ENCODE results near the gene HS6ST1. TPM values are rescaled to one million over a fixed set of nuclear protein-coding genes. Genes with fewer than 3 reads are reported as not detected.
"Not testable (repeated sequence)": the region's sequence is repeated elsewhere in the genome, so short reads cannot be mapped to it uniquely, and the experiment has no call there.

The HS6ST1 gene
- total RNA-seq, 2 donors from 2014 or later, result 19.3 to 22.9 TPM

DNA sequence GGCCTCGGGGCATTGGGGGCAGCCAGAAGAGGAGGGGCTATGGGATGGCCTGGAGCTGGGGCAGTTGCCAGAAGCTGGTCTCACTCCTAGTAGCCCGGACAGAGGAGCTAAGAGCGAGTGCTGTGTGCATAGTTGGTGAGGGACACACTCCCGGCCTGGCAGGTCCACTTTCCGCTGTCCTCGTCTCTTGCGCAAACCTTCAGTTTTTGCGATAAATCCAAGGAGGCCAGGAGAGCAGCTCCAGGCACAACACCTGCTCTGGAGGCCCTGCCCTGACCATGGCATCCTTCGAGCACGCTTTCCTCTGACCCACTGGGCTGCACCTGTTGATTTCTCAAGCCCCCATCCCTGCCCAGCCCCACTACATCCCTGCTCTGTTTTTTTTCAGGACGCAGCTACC, 51.0 kb downstream of the HS6ST1 start:
- H3K27ac ChIP-seq; H3K4me3 ChIP-seq; H3K27me3 ChIP-seq; H3K9ac ChIP-seq (ENCODE audit: low read depth in 2 of 2, low read length in 2 of 2); intact Hi-C loops (cut with DNase I); DNase-seq; H3K9me3 ChIP-seq; H3K36me3 ChIP-seq; H3K4me1 ChIP-seq: not testable (repeated sequence)

DNA sequence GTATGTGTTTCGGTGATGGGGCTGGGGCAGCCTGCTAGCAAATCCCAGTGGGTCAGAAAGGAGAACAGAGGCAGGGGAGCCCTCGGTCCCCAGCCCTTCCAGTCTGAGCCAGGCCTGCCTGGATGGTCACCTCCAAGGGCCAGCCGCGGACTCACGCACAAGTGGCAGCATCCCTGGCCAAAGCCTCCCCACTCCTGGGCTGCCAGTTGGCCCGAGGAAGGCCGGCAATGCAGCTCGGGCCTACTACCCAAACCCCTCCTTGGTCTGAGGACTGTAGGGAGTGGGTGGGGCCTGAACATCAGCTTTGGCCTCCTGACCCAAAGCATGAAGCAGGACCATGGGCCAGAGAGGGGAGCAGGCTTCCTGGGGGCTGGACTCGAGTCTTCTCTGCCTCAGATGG, 51.5 kb downstream of the HS6ST1 start:
- H3K36me3 ChIP-seq; H3K4me1 ChIP-seq; H3K9me3 ChIP-seq; H3K27ac ChIP-seq; H3K27me3 ChIP-seq; DNase-seq; H3K4me3 ChIP-seq; H3K9ac ChIP-seq (ENCODE audit: low read depth in 2 of 2, low read length in 2 of 2); intact Hi-C loops (cut with DNase I): not testable (repeated sequence)

- H3K27me3 ChIP-seq; intact Hi-C loops (cut with DNase I); H3K27ac ChIP-seq; H3K4me3 ChIP-seq; H3K9me3 ChIP-seq; H3K36me3 ChIP-seq; H3K4me1 ChIP-seq; H3K9ac ChIP-seq (ENCODE audit: low read depth in 2 of 2, low read length in 2 of 2); DNase-seq: not testable (repeated sequence)
Measured at GRCh38 chr2:128266463-128266862, 52.2 kb downstream of the HS6ST1 start.

- H3K4me3 ChIP-seq; DNase-seq; H3K9ac ChIP-seq (ENCODE audit: low read depth in 2 of 2, low read length in 2 of 2); H3K36me3 ChIP-seq; H3K27me3 ChIP-seq; intact Hi-C loops (cut with DNase I); H3K9me3 ChIP-seq; H3K4me1 ChIP-seq; H3K27ac ChIP-seq: not testable (repeated sequence)
Measured at GRCh38 chr2:128265608-128265993, 53.1 kb downstream of the HS6ST1 start.

DNA sequence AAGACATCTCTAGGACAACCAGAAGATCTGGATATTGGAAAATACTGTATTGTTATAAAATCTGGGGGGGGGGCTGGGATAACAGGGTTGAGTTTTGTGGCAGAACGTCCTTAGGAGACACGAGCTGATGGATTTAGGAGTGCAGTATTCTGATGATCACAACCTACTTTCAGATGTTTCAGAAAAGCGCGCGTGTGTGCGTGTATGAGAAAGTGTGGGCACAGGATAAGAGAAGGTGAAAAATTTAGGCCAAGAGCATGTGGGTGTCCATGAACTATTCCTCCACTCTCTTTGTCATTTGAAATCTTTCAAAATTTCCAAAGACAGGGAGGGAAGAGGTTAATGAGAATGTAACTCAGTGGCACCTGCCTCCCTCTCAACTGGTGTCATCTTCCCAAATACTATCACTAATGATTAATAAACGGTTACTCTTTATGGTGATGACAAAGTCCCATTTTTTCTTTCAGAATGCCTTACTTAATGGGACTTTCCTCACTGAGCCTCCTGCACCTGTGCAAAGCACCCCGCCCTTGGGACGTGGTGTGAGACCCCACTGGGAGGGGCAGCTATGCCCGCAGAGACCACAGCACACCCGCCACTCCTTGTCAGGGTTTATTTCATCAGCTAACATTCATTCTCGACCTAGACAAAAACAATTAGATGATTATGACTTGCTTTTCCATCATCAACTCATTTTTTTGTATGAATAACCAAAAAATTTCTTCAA, 53.6 kb downstream of the HS6ST1 start:
- H3K27ac ChIP-seq, result no peak overlapping the region
- no peaks in the 10 kb centered on the region for H3K27me3 ChIP-seq
- H3K9me3 ChIP-seq, result no peaks in the 10 kb centered on the region
- no peak for TF ChIP-seq CTCF (IDR thresholded peaks at IDR 0.05)
- H3K4me3 ChIP-seq, result no peak overlapping the region
- H3K36me3 ChIP-seq, result no peaks in the 10 kb centered on the region
- no peaks in the 10 kb centered on the region for H3K4me1 ChIP-seq
- DNase-seq, result no peak
- no peak overlapping the region for H3K9ac ChIP-seq (ENCODE audit: low read depth in 2 of 2, low read length in 2 of 2)
- intact Hi-C loops (cut with DNase I), result no loop called here

DNA sequence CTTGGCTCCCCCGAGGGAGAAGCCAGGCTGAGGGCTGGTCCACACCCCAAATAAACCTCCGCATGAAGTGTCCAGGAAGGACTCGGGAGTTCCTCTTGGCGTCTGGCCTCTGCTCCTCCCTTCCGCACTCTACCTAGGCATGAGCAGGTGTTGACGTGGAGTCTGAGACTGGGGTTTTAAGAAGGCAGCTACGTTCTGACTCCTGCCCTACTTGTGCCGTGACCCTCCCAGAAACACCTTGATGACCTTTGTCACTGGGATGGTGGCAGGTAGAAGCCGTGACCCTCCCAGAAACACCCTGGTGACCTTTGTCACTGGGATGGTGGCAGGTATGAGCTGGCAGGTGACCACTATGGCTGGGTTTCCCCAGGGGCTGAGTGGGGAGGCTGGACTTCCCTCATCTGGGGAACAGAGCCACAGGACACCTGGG, 54.8 kb downstream of the HS6ST1 start:
- peak overlapping the region in 1 of 2 donors; percentile 19 for H3K9ac ChIP-seq (ENCODE audit: low read depth in 2 of 2, low read length in 2 of 2)
- intact Hi-C loops (cut with DNase I), result no loop called here
- no peaks in the 10 kb centered on the region for H3K4me1 ChIP-seq
- no peaks in the 10 kb centered on the region for H3K9me3 ChIP-seq
- no peak overlapping the region for H3K27ac ChIP-seq
- peak; percentile 69 for DNase-seq
- no peak for TF ChIP-seq CTCF (IDR thresholded peaks at IDR 0.05)
- no peak overlapping the region for H3K4me3 ChIP-seq
- no peaks in the 10 kb centered on the region for H3K27me3 ChIP-seq
- no peaks in the 10 kb centered on the region for H3K36me3 ChIP-seq

- H3K4me3 ChIP-seq, result no peak overlapping the region
- no peak for DNase-seq
- H3K36me3 ChIP-seq, result no peaks in the 10 kb centered on the region
- H3K9ac ChIP-seq (ENCODE audit: low read depth in 2 of 2, low read length in 2 of 2), result no peak overlapping the region
- H3K27ac ChIP-seq, result no peak overlapping the region
- no peaks in the 10 kb centered on the region for H3K9me3 ChIP-seq
- no peaks in the 10 kb centered on the region for H3K27me3 ChIP-seq
- no peaks in the 10 kb centered on the region for H3K4me1 ChIP-seq
- no peak for TF ChIP-seq CTCF (IDR thresholded peaks at IDR 0.05)
- intact Hi-C loops (cut with DNase I), result no loop called here
Measured at GRCh38 chr2:128262315-128263253, 56.1 kb downstream of the HS6ST1 start.
